Ramos (cell line): ENCODE data around the gene NBEAL2.

ENCODE experiments used
- in situ Hi-C: fragments of 300-500 bp; cut with MboI; formaldehyde crosslinking; loops from one replicate; pipeline ENCODE4 v1.14.3; 2022; ENCODE audit warnings: low sequenced_read_pairs; ENCODE audit not compliant: unreplicated experiment

Gene NBEAL2

DNA sequence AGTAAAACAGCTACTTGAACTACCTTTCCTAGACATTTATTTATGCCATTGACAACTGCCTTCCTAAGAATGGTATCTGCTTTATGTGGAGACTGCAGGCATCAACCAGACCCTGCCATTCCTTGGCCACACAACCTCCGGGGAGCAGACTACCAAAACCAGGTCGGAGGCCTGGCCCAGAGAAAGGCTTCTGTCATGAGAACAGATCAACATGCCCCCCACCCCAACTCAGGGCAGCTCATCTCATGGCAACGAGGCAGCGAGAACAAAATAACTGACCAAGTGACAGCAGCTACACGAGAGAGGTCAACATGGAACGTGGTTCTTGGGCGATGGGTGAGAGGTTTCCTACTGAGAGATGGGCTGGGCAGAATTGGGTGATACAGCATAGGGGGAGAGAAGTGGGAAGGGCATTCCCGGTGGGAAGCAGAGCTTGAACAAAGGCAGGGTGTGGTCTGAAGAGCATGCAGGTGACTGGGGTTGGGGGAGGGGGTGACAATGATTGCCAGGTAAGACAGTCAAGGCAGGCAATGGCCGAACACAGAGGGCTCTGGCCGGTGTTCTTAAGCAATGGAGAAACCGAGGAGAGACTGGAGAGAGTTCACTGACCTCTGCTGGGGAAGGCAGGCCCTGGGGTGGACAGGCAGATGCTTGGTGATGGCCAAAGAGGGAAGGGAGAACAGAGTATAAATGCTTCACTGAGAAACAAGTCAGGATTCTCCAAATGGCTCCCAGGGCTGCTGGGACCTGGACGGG lies 36.8 kb upstream of the NBEAL2 start:
- in situ Hi-C loops: no loop called here

DNA sequence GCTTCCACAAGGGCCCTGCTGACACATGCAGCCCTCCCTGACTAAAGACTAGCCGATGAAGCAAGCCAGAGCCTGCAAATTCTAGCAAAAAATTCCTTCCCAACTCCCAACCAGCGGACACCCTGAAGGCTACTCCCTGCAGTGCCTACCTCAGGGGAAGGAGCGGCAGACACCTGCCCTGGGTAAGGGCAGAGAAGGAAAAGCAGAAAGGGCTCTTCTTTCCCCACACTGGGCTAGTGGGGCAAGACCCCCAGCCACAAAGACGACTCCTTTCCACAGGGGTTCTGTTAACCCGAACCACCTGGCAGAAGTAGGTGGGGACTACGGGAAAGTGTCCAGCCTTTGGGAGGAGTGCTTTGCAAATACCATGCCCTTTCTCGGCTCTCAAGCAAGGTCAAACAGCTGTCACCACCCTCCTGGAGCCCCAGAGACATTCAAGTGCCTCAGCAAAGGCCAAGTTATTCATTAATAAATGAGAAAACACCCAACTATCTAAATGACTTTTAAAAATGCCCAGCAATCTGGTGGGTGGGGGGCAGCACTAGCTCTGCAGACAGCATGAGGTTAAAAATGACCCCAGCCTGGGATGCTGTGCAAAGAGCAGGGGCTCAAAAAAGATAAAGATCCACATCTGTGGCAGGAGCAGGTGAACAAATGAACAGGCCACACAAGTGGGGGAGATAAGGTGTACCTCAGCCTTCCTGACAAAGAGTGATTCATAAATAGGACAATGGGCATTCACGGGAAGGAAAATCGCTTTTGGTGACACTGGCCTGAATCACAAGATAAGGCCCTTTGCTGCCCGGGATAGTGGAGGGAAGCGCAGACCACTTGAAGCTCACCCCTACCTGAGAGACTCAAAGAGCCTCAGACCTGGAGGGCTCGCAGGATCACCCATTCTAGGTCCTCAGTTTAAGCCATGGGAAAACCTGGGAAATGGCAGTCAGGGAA lies 36.0 kb upstream of the NBEAL2 start:
- in situ Hi-C loops: no loop called here

DNA sequence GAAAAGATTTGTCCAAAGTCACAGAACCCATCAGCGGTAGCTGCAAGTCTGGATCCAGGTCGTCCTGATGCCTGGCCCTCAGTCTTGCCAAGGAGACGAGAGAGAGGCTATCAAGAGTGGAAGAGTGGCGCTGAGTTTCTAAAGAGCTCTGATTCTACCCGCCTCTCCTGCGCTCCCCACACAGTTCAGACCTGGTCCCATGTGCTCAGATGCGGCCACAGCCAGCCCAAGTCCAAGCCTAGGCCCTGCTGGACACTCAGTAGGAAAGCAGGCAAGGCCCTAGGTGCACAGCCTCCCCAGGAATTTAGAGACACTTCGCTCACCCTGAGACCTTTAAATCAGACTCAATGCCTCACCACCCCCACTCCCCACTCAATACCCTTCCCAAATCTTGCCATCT lies 35.3 kb upstream of the NBEAL2 start:
- in situ Hi-C loops: no loop called here

DNA sequence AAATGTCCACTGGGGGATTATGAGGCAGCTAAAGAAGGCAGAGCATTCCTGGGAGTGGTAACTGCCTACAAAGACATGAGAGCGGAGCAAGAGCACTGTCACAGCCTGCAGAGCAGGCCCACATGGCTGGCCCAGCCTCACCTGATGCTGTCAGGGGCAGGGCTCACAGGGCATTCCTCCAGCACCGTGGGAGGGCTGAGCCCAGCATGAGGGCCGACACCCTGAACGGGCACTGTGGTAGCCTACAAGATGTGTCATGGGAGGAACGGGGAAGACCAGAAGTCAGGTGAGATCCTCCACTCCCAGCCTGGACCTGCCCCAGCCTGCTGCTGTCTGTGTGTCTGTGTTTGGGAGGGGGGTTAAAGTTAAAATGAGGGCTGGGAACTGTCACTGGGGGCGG lies 33.0 kb upstream of the NBEAL2 start:
- in situ Hi-C loops: no loop called here

DNA sequence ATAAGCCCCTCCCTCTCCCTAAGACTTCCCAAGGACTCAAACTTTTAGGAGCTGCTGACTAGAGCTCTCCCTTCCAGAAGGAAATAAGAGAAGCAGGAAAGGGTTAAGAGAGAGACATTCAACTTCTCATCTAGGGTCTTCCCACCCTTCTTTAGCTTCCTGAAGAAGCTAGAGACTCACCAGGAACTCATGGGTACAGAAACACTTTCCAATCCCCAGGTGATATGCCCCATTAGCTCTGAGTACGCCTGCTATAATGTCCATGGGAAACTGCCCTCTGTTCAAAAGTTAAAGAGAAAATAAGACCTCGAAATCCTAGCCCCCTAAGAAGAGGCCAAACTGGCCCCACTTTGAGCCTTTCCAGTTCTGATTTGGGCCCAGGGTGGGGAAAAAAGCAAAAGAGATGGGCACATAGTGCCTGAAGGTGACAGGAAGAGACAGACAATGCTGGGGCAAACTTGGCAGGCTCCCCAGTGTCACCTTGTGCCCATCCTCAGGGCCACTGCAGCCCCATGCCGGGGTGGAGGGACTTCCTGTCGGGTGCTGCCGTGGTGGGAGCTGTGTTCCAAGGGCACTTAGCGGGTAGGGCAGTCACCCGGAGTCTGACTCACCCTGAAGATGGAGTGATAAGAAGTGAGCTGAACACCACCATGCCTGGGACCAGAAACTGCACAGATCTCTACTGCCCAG lies 32.5 kb upstream of the NBEAL2 start:
- in situ Hi-C loops: no loop called here

DNA sequence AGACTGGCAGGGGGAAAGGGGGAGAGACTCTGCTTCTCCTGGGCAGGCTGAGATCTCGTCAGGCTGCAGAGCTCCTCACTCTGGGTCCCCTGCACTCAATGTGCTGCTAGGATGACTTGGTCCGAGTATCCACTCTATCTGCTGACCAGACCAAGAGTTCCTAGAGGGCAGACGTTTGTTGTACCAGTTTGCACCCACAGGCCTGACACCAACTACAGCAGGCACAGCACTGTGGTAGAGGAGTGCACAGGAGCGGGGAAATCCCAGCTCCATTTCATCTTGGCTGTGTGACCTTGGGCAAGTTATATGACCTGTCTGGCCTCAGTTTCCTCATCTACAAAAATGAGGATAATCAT lies 31.9 kb upstream of the NBEAL2 start:
- in situ Hi-C loops: no loop called here

DNA sequence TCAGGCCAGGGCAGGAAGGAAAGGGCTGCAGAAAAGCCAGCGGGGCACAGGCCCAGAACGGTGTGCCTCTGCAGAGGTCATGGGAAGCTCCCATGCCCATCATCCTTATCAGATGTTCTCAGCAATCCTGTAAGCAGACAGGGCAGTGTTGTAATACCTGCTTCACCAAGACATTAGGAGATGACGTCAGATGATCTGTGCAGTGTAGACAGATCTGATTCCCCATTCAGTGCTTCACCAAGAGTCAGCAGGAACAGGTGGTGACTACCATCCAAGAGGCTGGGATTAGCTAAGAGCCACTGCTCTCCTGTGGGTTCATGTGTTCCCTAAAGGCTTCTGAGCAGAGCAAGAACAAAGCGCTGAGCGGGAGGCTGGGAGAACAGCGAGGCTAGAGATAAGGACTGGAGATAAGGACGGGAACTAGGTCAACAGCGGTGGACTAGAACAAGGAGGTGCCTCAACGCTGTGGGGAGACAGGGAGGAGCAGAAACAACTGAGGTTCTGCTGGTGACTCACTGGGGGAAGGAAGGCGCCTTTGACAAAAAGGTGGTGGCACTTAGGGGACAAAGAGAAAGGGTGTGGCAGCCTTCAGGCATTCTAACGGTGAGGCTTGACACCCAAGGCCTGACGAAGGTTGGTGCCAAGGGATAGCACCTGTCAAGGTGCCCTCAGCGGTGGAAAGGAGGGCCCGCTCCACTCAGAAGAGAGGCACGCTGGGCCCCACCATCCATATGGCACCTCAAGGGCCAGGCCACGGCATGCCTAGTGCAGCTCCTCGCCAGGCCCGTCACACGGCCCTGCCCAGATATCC lies 31.3 kb upstream of the NBEAL2 start:
- in situ Hi-C loops: no loop called here

DNA sequence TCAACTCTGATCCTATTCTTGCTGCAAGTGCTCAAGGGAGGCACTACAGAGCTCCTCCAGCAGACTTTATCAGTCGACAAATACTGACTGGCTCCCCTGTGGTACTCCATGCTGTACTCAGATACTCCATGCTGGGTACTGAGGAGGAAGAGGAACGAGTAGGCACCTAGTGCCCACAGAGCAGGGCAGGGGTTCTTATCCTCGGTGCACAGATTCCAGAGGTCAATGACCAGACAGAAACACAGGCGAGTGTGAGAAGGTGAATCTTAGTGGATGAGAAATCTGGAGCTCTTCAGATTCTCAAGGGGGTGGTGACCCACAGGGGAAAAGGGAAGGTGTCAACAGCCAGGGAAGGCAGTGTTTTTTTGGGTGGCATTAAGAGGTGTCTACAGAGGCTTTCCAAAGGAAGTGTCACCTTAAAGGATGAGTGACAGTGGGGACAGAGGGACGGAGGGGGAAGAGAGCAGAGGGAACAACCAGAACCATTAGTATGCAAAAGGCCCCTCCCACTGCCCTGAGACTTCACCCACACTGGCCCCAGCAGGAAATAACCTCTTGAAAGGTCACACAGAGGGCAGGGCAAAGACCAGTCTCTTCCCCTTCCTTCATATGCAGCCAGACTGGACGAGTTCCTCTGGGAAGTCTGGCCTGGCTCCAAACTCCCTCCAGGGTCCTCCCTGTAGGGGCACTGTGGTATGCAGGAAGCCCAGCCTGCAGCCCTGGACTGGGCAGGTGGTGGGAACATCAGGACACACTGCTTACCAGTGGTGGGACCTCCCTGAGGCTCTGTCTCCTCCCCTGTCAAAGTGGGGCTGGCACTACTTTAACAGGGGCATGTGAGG lies 30.4 kb upstream of the NBEAL2 start:
- in situ Hi-C loops: no loop called here

DNA sequence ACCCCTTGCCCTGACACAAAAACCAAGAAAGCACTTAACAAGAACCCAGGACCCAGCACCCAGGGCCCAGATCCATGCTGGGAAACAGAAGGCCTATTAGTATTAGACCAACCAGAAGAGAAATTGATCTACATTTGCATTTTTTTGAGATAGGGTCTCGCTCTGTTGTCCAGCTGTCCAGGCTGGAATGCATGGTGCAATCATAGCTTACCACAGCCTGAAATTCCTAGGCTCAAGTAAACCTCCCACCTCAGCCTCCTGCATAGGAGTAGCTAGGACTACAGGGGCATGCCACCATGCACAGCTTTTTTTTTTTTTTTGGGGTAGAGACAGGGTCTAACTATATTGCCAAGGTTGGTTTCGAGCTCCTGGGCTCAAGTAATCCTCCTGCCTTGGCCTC lies 29.3 kb upstream of the NBEAL2 start:
- in situ Hi-C loops: no loop called here

DNA sequence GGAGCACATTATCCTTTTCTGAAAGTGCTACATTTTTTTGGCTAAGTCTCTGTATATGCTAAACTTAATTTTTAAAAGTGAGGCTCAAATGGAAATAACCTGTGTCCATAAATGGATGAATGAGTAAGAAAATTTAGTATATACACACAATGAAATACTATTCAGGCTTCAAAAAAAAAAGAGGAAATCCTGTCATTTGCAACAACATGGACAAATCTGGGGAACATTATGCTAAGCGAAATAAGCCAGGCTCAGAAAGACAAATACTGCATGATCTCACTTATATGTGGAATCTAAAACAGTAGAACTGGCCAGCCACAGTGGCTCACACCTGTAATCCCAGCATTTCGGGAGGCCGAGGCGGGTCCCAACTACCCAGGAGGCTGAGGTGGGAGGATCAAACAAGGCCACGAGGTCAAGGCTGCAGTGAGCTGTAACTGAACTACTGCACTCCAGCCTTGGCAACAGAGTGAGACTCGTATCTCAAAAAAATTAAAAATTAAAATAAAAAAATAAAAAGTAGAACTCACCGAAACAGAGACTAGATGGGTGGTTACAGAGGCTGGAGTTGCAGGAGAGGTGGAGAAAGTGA lies 28.7 kb upstream of the NBEAL2 start:
- in situ Hi-C loops: no loop called here

DNA sequence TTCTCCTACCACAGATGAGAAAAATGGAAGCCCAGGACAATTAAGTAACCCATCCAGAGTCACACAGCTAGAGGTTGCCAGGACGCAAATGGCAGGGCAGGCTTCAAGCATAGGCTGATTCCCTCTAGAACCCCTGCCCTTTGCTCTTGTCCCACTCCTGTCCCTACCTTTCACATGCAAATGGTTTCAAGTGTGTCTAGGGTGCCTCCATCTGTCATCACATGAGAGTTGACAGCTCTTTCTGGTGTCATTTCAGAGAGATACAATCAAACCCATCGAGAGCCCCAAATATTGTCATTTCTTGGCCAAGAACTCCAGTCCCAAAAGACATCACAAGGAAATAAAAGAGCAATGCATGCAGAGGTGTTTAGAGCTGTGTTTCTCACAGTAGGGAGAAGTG lies 26.7 kb upstream of the NBEAL2 start:
- in situ Hi-C loops: no loop called here

DNA sequence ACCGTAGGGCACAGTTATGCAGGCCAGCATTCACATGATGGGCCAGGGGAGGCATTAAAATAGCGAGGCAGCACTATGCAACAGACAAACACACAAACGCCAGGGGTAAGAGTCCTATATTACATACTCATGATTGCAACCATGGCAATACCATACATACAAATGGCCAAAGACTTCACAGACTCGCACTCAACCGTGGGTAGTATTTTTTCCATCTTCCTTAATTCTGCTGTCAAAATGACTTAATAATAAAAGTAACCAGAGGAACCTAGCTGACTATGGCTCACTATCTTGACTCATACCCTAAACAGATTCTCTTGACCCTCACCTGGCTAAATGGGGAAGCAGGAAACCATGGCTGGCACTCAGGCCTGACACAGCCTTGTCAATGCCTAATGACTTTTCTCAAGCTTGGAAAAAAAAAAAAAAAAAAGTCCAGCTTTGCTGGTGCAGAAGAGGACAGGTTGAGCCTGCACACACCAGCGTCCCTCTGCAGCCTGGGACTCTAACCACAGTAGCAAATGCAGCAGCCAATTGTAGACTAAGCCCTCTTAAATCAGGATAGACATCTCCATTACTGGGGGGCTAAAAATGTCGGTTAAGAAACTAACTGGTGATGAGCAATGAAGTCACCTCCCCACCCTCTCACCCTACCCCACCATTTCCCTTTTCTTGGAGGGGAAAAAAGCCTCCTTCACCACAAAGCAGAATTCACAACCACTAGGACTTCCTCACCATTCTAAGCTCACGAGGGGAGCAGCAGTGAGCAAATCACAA lies 26.0 kb upstream of the NBEAL2 start:
- in situ Hi-C loops: no loop called here

DNA sequence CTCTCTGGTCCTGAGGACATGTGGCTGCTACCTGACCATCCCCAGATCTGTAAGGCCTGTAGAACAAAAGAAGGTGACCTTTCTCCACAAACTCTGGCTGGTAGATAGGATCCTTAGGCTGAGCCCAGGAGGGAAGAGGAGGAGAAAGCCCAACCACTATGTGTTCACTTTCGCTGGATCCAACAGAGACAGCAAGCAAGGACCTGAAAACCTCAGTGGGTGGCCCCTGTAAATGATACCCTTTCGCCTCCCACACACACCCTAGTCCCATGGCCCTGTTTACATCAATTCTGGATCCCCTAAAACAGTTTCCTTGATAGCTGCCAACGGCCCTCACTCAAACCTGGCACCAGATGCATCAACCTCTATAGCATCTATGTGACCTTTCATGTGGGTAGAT lies 25.3 kb upstream of the NBEAL2 start:
- in situ Hi-C loops: no loop called here

DNA sequence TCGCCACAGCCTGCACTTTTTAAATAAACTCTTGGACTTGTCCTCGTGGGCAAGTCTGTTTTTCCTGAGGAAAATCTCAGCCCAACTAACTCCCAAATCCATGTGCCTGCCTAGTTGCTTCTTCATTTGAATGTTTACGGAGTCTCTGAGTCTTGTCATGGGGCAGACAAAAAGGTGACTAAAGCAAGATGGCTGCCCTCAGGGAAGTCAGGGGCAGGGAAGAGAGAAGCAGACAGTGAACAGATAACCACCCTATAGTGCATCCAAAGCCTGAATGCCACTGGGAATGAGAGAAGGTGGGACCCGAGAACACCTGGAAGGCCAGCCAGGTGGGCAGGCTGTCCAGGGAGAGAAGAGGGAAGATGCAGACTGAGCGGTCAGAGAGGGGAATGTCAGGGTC lies 24.3 kb upstream of the NBEAL2 start:
- in situ Hi-C loops: no loop called here

DNA sequence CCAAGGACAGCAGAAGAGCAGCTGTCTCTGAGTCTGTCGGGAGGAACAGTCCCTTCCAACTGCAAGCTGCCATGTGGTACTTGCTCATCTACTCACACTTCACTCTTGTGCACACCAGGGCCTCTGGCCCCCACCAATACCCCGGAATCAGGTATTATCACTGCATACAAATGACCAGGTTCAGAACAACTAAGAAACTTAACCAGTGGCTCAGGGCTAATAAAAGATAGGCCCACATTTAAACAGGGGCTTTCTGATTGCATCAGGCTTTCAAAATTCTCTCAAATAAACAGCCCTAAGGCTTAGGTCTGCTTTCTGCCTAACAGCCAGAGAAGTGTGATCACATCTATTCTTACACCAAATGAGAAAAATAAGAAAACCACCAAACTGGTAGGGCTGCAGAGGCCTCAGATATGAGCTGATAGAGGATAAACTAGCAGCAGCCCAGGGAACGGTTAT lies 23.6 kb upstream of the NBEAL2 start:
- in situ Hi-C loops: no loop called here

DNA sequence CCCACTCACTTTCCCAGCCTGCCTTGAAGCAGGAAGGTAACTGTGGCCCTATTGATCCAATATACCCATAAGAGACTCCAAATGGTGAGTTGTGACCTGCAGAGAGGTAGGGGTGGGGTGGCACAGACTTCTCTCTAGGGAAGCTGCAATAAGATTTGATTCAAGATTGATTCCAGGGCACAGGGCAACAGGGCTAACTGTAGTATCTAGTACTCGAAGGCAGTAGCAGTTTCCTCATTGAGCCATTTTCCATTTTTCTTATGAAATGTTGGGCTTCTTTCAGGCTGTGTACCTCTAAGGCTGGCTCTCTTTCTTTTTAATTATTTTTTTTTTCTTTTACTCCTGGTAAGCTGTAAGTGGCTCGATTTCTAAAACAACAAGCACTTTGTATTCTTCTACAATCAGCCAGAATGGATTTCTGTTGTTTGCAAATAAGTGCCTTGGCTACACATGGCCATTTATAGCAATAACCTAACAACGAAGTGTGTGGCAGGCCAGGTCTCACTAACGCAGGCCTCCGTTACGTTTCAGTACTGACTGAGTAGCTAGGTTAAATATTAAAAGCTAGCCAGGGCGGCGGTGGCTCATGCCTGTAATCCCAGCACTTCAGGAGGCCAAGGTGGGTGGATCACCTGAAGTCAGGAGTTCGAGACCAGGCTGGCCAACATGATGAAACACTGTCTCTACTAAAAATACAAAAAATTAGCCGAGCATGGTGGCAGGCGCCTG lies 22.2 kb upstream of the NBEAL2 start:
- in situ Hi-C loops: no loop called here

DNA sequence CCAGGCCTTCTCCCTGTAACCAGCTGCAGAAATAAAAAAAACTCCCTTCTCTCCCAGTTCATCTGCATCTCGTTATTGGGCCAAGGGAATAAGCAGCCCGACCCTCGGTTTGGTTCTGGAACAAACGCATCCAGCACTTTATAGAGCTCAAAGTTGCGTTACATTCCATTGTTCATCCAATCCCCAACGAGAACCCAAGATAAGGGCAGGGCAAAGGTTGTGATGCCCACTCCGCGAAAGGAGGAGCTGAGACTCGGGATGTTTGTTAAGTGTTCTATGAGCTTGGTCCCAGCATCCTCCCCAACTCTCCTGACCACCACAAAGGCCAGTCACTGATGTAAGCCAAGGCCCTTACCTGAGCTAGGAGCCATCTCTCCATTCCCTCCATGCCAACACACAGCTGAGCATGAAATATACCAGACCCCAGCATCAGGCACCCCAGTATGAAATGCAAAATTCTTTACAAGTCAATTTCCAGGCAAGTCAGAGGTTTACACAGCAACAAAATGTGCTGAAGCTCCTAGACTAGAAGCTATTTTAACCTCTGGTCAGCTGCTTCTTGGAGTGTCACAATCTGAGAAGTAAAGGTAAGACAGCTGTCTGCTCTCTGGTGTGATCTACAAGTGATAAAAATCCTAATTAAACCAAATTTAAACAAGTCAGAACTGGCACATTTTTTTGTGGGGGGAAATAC lies 20.9 kb upstream of the NBEAL2 start:
- in situ Hi-C loops: no loop called here
